ENCODE results near the gene CNKSR2.

DNA sequence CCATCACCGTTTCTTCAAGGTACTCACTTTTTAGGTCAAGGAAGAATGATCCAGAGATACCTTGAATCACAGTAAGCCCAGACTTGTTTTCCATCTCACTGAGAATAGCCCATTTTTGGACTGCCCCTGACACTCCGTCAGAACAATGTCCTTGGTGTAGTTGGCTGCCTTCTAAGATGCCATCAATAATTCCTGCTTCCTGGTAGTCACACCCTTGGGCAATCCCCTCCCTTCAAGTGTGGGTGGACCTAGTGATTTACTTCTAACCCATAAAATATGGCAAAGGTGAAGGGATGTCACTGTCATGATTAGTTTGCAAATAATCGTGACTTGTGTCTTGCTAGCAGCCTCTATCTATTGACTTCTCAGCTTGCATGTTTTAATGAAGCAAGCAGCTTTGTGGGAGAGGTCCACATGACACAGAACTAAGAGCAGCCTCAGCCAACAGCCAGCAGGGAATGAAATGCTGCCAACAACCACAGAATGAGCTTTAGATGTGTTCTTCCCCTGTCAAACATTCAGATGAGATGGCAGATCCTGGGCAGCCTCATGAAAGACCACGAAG, 303.9 kb downstream of the CNKSR2 start:
- TF ChIP-seq GATA2 (IDR thresholded peaks at IDR 0.05; ENCODE audit: low read depth, low read length), result no peak
- TF ChIP-seq GATA3 (IDR thresholded peaks at IDR 0.05; ENCODE audit: low read depth, low read length), result no peak
